ENCODE results near the gene MYO10.

DNA sequence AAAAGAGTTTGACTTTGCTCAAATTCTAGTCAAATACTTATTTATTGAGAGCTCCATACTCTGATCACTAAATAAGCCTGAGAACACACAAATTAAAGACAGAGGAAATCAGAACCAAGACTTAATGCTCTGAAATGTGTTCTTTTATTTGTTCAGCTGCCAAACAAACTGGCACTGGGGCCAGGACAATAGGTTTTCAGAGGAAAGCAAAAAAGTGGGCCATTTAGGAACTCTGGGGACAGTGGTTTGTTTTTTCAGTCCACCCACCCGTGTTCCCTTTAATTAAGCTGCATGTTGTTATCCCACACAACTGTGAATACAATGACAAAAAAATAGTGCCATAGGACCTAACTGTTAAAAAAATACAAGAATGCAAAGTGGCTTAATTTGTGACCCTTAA lies 223.9 kb downstream of the MYO10 start:
- TF ChIP-seq, protein P1, sequence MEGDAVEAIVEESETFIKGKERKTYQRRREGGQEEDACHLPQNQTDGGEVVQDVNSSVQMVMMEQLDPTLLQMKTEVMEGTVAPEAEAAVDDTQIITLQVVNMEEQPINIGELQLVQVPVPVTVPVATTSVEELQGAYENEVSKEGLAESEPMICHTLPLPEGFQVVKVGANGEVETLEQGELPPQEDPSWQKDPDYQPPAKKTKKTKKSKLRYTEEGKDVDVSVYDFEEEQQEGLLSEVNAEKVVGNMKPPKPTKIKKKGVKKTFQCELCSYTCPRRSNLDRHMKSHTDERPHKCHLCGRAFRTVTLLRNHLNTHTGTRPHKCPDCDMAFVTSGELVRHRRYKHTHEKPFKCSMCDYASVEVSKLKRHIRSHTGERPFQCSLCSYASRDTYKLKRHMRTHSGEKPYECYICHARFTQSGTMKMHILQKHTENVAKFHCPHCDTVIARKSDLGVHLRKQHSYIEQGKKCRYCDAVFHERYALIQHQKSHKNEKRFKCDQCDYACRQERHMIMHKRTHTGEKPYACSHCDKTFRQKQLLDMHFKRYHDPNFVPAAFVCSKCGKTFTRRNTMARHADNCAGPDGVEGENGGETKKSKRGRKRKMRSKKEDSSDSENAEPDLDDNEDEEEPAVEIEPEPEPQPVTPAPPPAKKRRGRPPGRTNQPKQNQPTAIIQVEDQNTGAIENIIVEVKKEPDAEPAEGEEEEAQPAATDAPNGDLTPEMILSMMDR (IDR thresholded peaks at IDR 0.05), result no peak
- TF ChIP-seq EP300 (IDR thresholded peaks at IDR 0.05), result no peak
- TF ChIP-seq POLR2A (IDR thresholded peaks at IDR 0.05), result no peak
